ENCODE measurements around the gene IQCK. TPM values are rescaled to one million over a fixed set of nuclear protein-coding genes. Genes with fewer than 3 reads are reported as not detected.

Gene IQCK
- total RNA-seq, 2 donors from 2014 or later, result 1.7 to 2.9 TPM

GRCh38 chr16:19830902-19831560 is 113.0 kb downstream of the IQCK start:
- Mint-ChIP-seq H3K36me3 (ENCODE audit: low read depth) (no peaks in the 10 kb centered on the region), H3K4me1 (no peaks in the 10 kb centered on the region), H3K27me3 (no peaks in the 10 kb centered on the region), H3K4me3 (no peak overlapping the region), H3K27ac (no peak overlapping the region), H3K9me3 (no peaks in the 10 kb centered on the region)
- no peak for ATAC-seq (replicated peaks)

DNA sequence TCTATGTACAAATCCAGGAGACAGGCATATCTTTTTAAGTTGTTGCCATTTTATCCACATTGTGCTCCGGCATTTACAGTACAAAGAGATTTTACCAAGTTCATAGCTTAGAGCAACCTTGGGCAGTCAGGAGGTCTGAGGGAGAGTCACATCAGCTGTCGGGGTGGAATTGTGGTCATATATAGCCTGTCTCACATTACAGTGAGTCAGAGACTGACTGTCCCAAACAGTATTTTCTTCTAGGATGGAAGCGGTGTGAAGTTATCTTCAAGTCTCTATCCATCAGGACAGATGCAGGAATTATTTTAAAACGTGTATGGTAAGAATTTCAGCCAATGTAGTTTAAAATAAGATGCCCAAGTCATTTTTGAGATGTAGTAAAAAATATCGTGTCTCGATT is 113.6 kb downstream of the IQCK start:
- Mint-ChIP-seq H3K36me3 (ENCODE audit: low read depth) (no peaks in the 10 kb centered on the region), H3K27ac (no peak overlapping the region), H3K4me3 (no peak overlapping the region), H3K9me3 (no peaks in the 10 kb centered on the region), H3K4me1 (no peaks in the 10 kb centered on the region), H3K27me3 (no peaks in the 10 kb centered on the region)
- ATAC-seq (replicated peaks), result no peak

DNA sequence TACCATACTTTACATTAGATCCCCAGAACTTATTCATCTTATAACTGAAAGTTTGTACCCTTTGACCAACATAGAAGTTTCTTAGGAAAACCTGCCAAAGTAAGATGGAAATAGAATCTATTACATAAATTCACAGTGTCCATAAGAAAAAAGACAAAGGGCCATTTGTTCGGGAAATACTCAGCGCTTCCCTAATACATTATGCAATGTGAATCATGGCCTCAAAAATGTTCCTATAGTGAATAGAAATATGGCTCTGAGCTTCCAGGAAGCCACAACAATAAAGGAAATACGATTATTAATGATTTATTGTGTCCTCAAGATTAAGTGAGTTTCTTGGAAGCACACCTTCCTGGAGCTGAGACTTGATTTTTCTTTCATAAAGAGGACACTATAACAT is 115.1 kb downstream of the IQCK start:
- Mint-ChIP-seq H3K4me3 (no peak overlapping the region), H3K27me3 (no peaks in the 10 kb centered on the region)

DNA sequence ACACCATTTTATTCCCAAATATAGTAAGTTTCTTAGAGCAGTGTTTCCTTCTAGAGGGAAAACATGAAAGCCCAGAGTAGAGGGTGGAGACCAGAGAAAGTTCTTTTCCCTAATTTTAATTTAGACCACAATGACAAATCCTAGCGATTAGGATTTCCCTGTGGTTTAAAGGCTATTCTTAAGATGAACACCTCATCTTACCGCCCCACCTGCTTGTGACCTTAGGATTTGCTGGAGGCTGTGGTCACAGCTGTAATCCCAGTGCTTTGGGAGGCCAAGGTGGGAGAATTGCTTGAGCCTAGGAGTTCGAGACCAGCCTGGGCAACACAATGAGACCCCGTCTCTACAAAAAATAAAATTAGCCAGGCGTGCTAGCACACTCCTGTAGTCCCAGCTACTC is 115.5 kb downstream of the IQCK start:
- H3K36me3 Mint-ChIP-seq (ENCODE audit: low read depth), result no peaks in the 10 kb centered on the region
- H3K4me3 Mint-ChIP-seq, result no peak overlapping the region
- no peak for ATAC-seq (replicated peaks)

More for the DNA sequence above, 115.1 kb downstream of the IQCK start:
- Mint-ChIP-seq H3K36me3 (ENCODE audit: low read depth) (no peaks in the 10 kb centered on the region), H3K9me3 (no peaks in the 10 kb centered on the region), H3K27ac (no peak overlapping the region), H3K4me1 (no peaks in the 10 kb centered on the region)
- no peak for ATAC-seq (replicated peaks)

DNA sequence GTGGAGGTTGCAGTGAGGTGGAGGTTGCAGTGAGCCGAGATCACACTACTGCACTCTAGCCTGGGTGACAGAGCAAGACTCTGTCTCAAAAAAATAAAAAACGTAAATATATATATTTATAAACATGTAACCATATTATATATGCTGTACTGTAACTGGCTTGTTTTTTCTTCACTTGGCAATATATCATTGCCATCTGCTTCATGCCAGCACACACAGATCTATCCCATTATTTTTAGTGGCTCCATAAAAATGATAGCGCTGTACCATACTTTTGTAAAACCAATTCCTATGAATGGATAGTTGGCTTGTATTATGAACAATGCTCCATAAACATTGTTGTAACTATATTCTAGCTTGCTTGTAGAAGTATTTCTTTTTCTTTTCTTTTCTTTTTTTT is 117.1 kb downstream of the IQCK start:
- Mint-ChIP-seq H3K4me3 (no peak overlapping the region), H3K27ac (no peak overlapping the region), H3K36me3 (ENCODE audit: low read depth) (no peaks in the 10 kb centered on the region), H3K27me3 (no peaks in the 10 kb centered on the region), H3K4me1 (no peaks in the 10 kb centered on the region), H3K9me3 (no peaks in the 10 kb centered on the region)
- no peak for ATAC-seq (replicated peaks)

More for the DNA sequence above, 115.5 kb downstream of the IQCK start:
- Mint-ChIP-seq H3K4me1 (no peaks in the 10 kb centered on the region), H3K27me3 (no peaks in the 10 kb centered on the region), H3K27ac (no peak overlapping the region), H3K9me3 (no peaks in the 10 kb centered on the region)

DNA sequence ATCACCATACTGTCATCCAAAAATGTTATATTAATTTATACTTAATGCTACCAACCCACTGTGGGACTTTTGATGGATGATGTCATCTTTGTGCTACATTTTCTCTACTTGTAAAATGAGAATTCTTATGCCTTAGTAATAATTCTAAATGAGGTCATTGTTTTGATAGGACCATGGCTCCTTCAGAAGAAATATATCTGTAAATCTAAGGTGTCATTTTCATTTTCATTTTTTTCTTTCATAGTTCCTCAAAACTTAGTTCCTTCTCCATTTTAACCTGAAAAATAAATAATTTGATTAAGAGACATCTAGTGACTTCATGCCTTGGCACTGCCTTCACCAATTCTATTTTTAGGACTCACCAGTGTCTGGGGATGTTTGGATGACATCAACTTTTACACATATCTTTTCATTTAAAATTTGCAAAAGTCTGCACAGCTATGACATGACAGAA is 117.9 kb downstream of the IQCK start:
- no peak for ATAC-seq (replicated peaks)
- Mint-ChIP-seq H3K4me1 (no peaks in the 10 kb centered on the region), H3K36me3 (ENCODE audit: low read depth) (no peaks in the 10 kb centered on the region), H3K27ac (no peak overlapping the region), H3K9me3 (no peaks in the 10 kb centered on the region), H3K27me3 (no peaks in the 10 kb centered on the region), H3K4me3 (no peak overlapping the region)

GRCh38 chr16:19837331-19837980 is 119.4 kb downstream of the IQCK start:
- H3K27me3 Mint-ChIP-seq, result no peaks in the 10 kb centered on the region
- no peak overlapping the region for H3K27ac Mint-ChIP-seq
- H3K4me3 Mint-ChIP-seq, result no peak overlapping the region
- no peaks in the 10 kb centered on the region for H3K9me3 Mint-ChIP-seq
- no peak for ATAC-seq (replicated peaks)
- no peaks in the 10 kb centered on the region for H3K36me3 Mint-ChIP-seq (ENCODE audit: low read depth)
- H3K4me1 Mint-ChIP-seq, result no peaks in the 10 kb centered on the region

DNA sequence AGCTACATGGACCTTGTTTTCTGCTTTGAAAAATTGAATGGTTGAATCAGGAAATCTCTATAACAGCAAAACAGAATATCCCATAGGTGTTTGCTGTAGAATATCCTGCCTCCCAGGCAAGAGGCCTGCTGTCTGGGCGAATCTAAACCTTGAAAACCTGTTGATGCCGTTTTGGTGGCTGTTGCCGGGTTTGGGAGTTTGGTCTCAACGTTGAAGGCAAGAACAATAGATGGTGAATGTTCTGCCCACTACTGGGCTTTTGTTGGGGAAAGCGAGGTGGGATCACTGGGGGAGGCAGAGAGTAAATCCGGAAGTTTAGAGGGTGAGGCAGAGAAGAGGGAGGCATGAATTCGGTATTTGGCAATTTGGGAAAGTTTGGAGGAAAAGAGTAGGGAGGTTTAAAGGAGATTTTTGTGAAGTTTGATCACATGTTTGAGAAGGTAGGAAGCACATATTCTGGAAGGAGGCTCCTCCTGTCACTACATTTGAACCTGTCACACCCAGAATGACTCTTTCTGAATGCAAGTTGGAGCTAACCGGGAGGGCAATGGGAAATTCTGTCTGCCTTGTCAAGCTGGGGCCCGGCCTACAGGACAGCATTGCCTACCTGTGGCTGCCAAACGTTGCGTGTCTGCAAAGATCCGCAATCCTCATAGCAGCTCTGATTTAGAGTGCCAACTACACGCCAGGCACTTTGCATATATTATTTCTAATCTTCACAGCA is 120.1 kb downstream of the IQCK start:
- no peaks in the 10 kb centered on the region for H3K9me3 Mint-ChIP-seq
- no peak for ATAC-seq (replicated peaks)
- no peak overlapping the region for H3K27ac Mint-ChIP-seq
- H3K4me3 Mint-ChIP-seq, result no peak overlapping the region
- no peaks in the 10 kb centered on the region for H3K27me3 Mint-ChIP-seq
- H3K4me1 Mint-ChIP-seq, result no peaks in the 10 kb centered on the region
- H3K36me3 Mint-ChIP-seq (ENCODE audit: low read depth), result no peaks in the 10 kb centered on the region

DNA sequence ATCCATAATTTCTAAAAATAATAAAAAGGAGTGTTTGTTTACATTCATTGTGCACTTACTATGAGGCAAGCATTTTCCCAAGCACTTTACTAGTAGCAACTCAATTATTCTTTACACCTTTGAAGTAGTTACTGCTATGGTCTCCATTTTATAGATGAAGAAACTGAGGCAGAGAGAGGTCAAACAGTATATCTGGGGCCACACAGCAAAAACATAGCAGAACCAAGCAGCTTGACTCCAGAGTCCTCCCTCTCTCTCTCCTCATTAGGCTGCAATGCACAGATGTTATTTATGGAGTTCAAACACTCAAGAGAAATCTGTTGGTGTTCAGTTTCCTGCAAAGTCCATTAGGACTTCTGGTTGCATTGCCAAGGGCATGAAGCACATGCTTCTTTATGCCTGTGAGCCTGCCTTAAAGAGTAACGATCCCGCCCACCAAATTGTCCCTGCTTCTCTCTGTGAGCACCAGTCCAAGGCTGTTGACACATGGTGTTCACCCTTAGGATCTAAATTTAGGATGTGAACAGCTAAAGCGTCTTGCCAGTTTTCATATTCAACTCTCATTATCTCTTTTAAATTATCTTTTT is 122.5 kb downstream of the IQCK start:
- no peak overlapping the region for H3K4me3 Mint-ChIP-seq
- no peak overlapping the region for H3K27ac Mint-ChIP-seq
- H3K4me1 Mint-ChIP-seq, result no peaks in the 10 kb centered on the region
- ATAC-seq (replicated peaks), result no peak
- no peaks in the 10 kb centered on the region for H3K36me3 Mint-ChIP-seq (ENCODE audit: low read depth)
- H3K27me3 Mint-ChIP-seq, result no peaks in the 10 kb centered on the region
- no peaks in the 10 kb centered on the region for H3K9me3 Mint-ChIP-seq

DNA sequence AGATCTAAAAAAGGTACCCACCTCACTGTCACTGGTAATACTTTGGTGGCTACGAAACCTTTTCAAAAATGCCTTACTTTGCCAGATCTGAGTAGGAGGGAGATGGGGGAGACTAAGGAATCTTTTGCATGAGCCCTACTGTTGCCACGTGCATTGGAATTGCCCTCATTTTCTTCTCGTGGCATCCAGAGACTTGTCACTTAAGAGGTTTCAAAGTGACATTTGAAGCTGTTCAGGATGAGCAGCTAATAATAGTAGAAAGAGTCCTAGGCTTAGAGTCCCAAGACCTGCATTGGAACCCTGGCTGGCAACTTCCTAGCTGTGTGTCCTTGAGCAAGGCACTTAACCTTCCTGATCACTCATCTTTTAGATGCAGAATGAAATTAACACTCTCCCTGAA is 123.1 kb downstream of the IQCK start:
- H3K4me3 Mint-ChIP-seq, result no peak overlapping the region

GRCh38 chr16:19842426-19843157 is 124.5 kb downstream of the IQCK start:
- H3K36me3 Mint-ChIP-seq (ENCODE audit: low read depth), result no peaks in the 10 kb centered on the region
- no peak overlapping the region for H3K4me3 Mint-ChIP-seq
- H3K4me1 Mint-ChIP-seq, result no peaks in the 10 kb centered on the region
- ATAC-seq (replicated peaks), result no peak
- H3K9me3 Mint-ChIP-seq, result no peaks in the 10 kb centered on the region
- H3K27me3 Mint-ChIP-seq, result no peaks in the 10 kb centered on the region
- no peak overlapping the region for H3K27ac Mint-ChIP-seq

More for the DNA sequence above, 123.1 kb downstream of the IQCK start:
- H3K4me1 Mint-ChIP-seq, result no peaks in the 10 kb centered on the region
- no peak for ATAC-seq (replicated peaks)
- no peaks in the 10 kb centered on the region for H3K36me3 Mint-ChIP-seq (ENCODE audit: low read depth)
- no peak overlapping the region for H3K27ac Mint-ChIP-seq
- H3K27me3 Mint-ChIP-seq, result no peaks in the 10 kb centered on the region
- H3K9me3 Mint-ChIP-seq, result no peaks in the 10 kb centered on the region

DNA sequence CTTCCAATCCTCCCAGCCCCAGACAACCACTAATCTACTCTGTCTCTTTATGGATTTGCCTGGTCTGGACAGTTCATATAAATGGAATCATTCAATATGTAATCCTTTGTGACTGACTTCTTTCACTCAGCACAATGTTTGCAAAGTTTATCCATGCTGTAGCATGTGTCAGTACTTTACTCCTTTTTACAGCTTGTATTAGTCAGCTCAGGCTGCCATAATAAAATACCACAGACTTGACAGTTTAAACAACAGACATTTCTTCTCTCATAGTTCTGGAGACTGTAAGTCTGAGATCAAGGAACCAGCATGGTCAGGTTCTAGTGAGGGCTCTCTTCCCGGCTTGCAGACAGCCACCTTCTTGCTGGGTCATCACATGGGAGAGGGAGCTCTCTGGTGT is 125.3 kb downstream of the IQCK start:
- H3K4me3 Mint-ChIP-seq, result no peak overlapping the region
- no peaks in the 10 kb centered on the region for H3K9me3 Mint-ChIP-seq
- H3K36me3 Mint-ChIP-seq (ENCODE audit: low read depth), result no peaks in the 10 kb centered on the region
- H3K4me1 Mint-ChIP-seq, result no peaks in the 10 kb centered on the region
- H3K27ac Mint-ChIP-seq, result no peak overlapping the region
- H3K27me3 Mint-ChIP-seq, result no peaks in the 10 kb centered on the region
- no peak for ATAC-seq (replicated peaks)

DNA sequence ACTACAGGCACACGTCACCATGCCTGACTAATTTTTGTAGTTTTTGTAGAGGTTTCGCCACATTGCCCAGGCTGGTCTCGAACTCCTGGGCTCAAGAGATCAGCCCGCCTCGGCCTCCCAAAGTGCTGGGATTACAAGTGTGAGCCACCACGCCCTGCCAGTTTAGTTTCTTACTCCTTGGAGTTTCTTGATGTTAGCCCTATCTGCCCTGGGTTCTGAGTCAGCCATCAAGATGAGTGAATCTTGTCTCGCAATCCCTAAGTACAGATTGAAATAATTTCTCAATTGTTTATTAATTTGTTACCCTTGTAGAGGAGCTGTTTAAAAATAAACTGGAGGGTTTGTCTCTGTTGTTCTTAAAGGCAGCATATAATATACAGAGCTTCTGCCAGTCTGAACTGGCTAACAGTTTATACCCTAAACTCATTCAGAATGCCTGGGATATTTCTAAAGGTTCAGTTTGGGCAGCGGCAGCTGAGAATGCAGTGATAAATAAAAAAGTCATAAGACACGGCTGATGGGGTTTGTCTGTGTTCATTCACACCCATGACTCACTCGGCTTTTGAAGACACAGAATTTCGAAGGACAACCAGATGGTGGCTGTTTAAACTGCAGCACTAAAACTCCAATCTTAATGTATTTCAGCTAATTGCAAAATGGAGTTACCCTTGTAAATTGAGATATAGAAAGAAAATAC is 127.0 kb downstream of the IQCK start:
- Mint-ChIP-seq H3K27me3 (peaks cover under 1% of the 10 kb centered on the region), H3K4me1 (no peaks in the 10 kb centered on the region), H3K27ac (no peak overlapping the region), H3K9me3 (no peaks in the 10 kb centered on the region), H3K4me3 (no peak overlapping the region), H3K36me3 (ENCODE audit: low read depth) (no peaks in the 10 kb centered on the region)
- ATAC-seq (replicated peaks), result no peak

- ATAC-seq (replicated peaks), result no peak
- no peak overlapping the region for H3K4me3 Mint-ChIP-seq
- no peaks in the 10 kb centered on the region for H3K4me1 Mint-ChIP-seq
- peaks cover 5% of the 10 kb centered on the region for H3K27me3 Mint-ChIP-seq
- H3K9me3 Mint-ChIP-seq, result no peaks in the 10 kb centered on the region
- no peaks in the 10 kb centered on the region for H3K36me3 Mint-ChIP-seq (ENCODE audit: low read depth)
- no peak overlapping the region for H3K27ac Mint-ChIP-seq
Measured at GRCh38 chr16:19846436-19846835, 128.4 kb downstream of the IQCK start.

Measured in activated T-helper 17 cell treated with anti-CD3 and anti-CD28 coated beads, Interleukin-2, amount 50 U/mL, for 72 hours (primary cell).